ENCODE results near the gene MDH1B. TPM values are rescaled to one million over a fixed set of nuclear protein-coding genes. Genes with fewer than 3 reads are reported as not detected.
A peak's percentile ranks its signal among the peaks of the same experiment; 100 is the strongest.

MDH1B gene
- total RNA-seq, 1 donor from 2014 or later: 2.4 TPM

DNA sequence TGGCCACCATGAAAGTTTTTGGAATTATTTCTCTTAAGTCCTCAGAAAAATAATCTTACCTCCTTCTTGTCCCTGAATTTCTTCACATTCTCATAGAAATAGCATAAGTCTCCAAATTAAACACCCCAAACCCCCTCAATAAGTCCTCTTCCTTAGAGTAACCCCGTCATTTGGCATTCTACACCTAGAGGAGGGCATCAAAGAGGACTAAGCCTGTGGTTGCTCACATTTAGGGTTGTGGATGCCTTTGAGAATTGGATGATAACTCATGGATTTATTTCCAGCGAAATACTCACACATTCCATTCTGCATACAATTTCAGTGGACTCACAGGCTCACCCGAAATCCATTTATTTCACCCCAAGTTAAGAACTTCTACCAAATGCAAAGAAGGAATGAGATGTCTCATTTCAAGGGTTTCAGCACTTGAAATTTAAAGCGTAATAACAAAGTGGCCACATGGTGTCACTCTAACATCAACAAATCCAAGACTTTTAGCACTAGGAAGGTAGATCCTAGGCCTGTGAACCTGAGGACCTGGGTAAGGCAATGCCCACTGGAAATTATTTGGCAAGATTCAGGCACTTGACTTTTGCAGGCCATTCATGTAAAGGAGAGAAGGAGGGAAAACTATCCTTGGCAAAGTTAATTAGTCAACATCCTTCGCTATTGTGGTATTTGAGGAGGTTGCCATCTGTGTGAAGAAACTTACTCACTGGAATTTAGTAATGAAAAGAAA lies 71.6 kb downstream of the MDH1B start:
- peak; percentile 20 for DNase-seq (ENCODE audit: low spot score)

DNA sequence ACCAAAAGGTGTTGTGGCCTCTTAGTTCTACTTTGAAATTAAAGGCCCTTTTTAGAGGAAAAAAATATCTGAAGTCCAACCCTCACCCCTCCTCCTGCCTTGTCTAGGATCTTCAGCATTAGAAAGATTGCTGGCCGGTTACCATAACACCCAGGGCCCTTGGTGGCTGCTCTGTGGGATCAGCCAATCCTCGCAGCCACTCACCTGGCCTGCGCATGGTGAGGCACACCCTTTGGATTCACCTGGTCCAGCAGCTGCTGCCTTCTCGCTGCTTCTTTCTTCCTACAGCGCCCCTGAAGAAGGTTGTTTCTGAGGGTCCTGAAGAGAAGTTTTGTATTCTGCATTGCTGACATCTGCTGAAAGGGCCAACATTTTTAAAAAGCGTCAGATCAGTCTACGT lies 72.2 kb downstream of the MDH1B start:
- DNase-seq (ENCODE audit: low spot score): no peak

DNA sequence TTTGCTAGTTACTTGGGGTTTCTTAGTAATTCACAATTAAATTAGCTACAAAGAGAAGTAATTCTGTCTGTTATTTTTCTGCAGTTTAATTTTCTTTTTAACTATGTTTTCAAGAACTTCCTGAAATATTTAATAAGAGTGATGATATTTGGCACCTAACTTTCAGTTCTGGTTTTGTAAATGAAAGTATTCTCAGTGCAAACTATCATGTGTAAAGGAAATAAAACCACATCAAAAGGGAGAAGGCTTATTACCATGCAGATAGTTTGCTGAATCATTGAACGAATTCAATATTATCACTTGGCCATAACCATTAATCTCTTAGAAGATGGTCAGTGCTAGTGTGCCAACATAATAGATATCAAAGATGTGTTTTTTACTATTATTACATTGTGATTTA lies 76.1 kb downstream of the MDH1B start:
- no peak for DNase-seq (ENCODE audit: low spot score)

DNA sequence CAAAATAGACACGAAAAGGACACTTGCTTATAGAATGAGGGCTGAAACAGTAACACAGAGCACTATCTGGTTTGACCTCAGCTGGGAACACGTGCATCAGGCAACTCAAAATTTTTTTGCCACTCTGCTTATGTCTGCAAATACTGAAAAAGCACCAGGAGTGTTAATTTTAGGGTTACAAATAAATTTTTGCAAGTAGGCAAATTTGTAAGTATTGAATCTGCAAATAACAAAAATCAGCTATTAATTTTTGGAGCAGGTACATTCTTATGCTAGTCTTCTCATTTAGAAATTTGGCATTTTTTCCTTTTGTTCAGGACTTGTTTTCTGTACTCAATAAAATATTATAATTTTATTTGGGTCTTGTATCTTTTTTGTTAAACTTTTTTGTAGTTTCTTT lies 76.7 kb downstream of the MDH1B start:
- no peak for DNase-seq (ENCODE audit: low spot score)

Other genes starting within 250 kb of the MDH1B start
- not detected for gene FAM237A, start 122.8 kb downstream of the MDH1B start, total RNA-seq
- gene DYTN, start 46.9 kb downstream of the MDH1B start, total RNA-seq: not detected
- gene FASTKD2, start 278 bp upstream of the MDH1B start, total RNA-seq: 16.9 TPM
- gene CPO, start 174.2 kb upstream of the MDH1B start, total RNA-seq: 0.23 TPM